ENCODE data around the gene SCO1. TPM values are rescaled to one million over a fixed set of nuclear protein-coding genes. Genes with fewer than 3 reads are reported as not detected.
"Not testable (repeated sequence)": the region's sequence is repeated elsewhere in the genome, so short reads cannot be mapped to it uniquely, and the experiment has no call there.

The SCO1 gene
- total RNA-seq, 1 donor from 2014 or later: 32.9 TPM

DNA sequence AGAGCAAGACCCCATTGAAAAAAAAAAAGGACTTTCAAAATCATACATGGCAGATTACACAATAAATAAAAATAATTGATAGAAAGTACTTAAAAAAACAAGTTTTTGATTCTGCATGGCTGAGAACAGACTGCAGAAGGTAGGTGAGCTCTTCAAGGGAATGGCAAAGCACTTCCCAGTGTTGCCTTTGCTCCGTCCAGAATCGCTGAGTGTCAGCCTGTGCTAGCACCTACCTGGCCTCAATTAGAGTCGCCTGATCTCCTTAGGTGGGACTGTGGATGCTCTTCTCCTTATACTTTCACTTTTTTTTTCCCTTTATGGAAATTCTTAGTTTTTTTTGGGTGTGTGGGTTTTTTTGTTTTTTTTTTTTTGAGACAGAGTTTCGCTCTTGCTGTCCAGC lies 38.5 kb upstream of the SCO1 start:
- TF ChIP-seq, protein P1, sequence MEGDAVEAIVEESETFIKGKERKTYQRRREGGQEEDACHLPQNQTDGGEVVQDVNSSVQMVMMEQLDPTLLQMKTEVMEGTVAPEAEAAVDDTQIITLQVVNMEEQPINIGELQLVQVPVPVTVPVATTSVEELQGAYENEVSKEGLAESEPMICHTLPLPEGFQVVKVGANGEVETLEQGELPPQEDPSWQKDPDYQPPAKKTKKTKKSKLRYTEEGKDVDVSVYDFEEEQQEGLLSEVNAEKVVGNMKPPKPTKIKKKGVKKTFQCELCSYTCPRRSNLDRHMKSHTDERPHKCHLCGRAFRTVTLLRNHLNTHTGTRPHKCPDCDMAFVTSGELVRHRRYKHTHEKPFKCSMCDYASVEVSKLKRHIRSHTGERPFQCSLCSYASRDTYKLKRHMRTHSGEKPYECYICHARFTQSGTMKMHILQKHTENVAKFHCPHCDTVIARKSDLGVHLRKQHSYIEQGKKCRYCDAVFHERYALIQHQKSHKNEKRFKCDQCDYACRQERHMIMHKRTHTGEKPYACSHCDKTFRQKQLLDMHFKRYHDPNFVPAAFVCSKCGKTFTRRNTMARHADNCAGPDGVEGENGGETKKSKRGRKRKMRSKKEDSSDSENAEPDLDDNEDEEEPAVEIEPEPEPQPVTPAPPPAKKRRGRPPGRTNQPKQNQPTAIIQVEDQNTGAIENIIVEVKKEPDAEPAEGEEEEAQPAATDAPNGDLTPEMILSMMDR (IDR thresholded peaks at IDR 0.05; ENCODE audit: insufficient read depth, low read length, poor library complexity, severe bottlenecking): no peak
- Histone ChIP-seq H3K27me3 (ENCODE audit: control insufficient read depth, insufficient read depth, low read length) (peaks cover 2% of the 10 kb centered on the region), H3K36me3 (ENCODE audit: control insufficient read depth, insufficient read depth, low read length) (no peaks in the 10 kb centered on the region), H3K4me3 (ENCODE audit: low read depth, low read length) (no peak overlapping the region)
- no peak for DNase-seq (ENCODE audit: low read depth)

GRCh38 chr17:10735251-10735650 lies 37.9 kb upstream of the SCO1 start:
- no peak overlapping the region for H3K4me3 ChIP-seq (ENCODE audit: low read depth, low read length)
- H3K27me3 ChIP-seq (ENCODE audit: control insufficient read depth, insufficient read depth, low read length): peaks cover 2% of the 10 kb centered on the region
- H3K36me3 ChIP-seq (ENCODE audit: control insufficient read depth, insufficient read depth, low read length): no peaks in the 10 kb centered on the region
- DNase-seq (ENCODE audit: low read depth): no peak
- TF ChIP-seq, protein P1 (IDR thresholded peaks at IDR 0.05; ENCODE audit: insufficient read depth, low read length, poor library complexity, severe bottlenecking): no peak

DNA sequence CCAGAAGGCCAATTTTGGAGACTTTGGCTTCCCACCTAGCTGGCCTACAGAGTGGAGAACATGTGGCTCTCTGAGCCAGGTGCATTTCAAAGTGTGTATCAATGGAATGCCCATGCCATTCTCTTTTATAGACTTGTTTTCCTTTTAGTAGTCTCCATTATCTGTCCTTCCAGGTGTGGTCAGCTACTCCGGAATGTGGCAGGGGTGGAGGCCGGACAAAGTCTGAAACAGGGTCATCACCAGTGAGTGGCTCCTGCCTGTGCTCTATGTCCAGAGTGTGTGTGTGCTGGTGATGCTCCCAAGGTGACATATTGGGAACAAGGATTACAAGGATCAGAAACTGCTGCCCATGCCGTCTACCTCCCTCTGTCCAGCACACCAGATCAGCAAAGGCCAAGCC lies 36.3 kb upstream of the SCO1 start:
- TF ChIP-seq, protein P1 (IDR thresholded peaks at IDR 0.05; ENCODE audit: insufficient read depth, low read length, poor library complexity, severe bottlenecking): no peak
- no peaks in the 10 kb centered on the region for H3K36me3 ChIP-seq (ENCODE audit: control insufficient read depth, insufficient read depth, low read length)
- H3K4me3 ChIP-seq (ENCODE audit: low read depth, low read length): no peak overlapping the region

DNA sequence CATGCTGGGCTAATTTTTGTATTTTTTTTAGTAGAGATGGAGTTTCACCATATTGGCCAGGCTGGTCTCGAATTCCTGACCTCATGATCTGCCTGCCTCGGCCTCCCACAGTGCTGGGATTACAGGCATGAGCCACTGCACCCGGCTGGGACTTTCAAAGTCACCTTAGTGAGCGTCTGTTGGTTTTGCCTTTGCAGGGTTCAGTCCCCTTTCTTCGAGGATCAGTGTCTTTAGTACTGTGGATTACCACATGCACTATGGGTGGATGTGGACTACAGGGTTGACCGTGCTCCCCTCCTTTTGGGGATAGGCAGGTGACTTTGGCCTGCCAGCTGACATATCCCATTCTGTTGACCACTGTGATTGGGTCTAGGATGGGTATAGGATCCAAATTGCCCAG lies 34.8 kb upstream of the SCO1 start:
- not testable (repeated sequence) for DNase-seq (ENCODE audit: low read depth); H3K27me3 ChIP-seq (ENCODE audit: control insufficient read depth, insufficient read depth, low read length); H3K4me3 ChIP-seq (ENCODE audit: low read depth, low read length)

More for the DNA sequence above, 36.3 kb upstream of the SCO1 start:
- peaks cover 2% of the 10 kb centered on the region for H3K27me3 ChIP-seq (ENCODE audit: control insufficient read depth, insufficient read depth, low read length)
- no peak for DNase-seq (ENCODE audit: low read depth)

GRCh38 chr17:10731408-10731879 lies 34.1 kb upstream of the SCO1 start:
- TF ChIP-seq, protein P1 (IDR thresholded peaks at IDR 0.05; ENCODE audit: insufficient read depth, low read length, poor library complexity, severe bottlenecking): no peak
- Histone ChIP-seq H3K4me3 (ENCODE audit: low read depth, low read length) (no peak overlapping the region), H3K27me3 (ENCODE audit: control insufficient read depth, insufficient read depth, low read length) (no peaks in the 10 kb centered on the region), H3K36me3 (ENCODE audit: control insufficient read depth, insufficient read depth, low read length) (no peaks in the 10 kb centered on the region)
- DNase-seq (ENCODE audit: low read depth): no peak

More for the DNA sequence above, 34.8 kb upstream of the SCO1 start:
- H3K36me3 ChIP-seq (ENCODE audit: control insufficient read depth, insufficient read depth, low read length): not testable (repeated sequence)

- DNase-seq (ENCODE audit: low read depth); H3K36me3 ChIP-seq (ENCODE audit: control insufficient read depth, insufficient read depth, low read length); H3K27me3 ChIP-seq (ENCODE audit: control insufficient read depth, insufficient read depth, low read length): not testable (repeated sequence)
- peak overlapping the region; percentile 59 for H3K4me3 ChIP-seq (ENCODE audit: low read depth, low read length)
Measured at GRCh38 chr17:10730247-10730646, 32.9 kb upstream of the SCO1 start.

- peak within 1 kb of the TSS; percentile 59 for H3K4me3 ChIP-seq (ENCODE audit: low read depth, low read length)
- DNase-seq (ENCODE audit: low read depth): peak; percentile 42
- TF ChIP-seq, protein P1 (IDR thresholded peaks at IDR 0.05; ENCODE audit: insufficient read depth, low read length, poor library complexity, severe bottlenecking): no peak
- H3K27me3 ChIP-seq (ENCODE audit: control insufficient read depth, insufficient read depth, low read length): no peaks in the 10 kb centered on the region
- no peaks in the 10 kb centered on the region for H3K36me3 ChIP-seq (ENCODE audit: control insufficient read depth, insufficient read depth, low read length)
Measured at GRCh38 chr17:10729334-10730193, 32.2 kb upstream of the SCO1 start, which contains the start of gene TMEM220. Gene TMEM220 (minus strand): TSS chr17:10730023. CDS start chr17:10729851, 172 bp downstream.

Measured in kidney epithelial cell (primary cell).